ENCODE data around the gene MGAT4D.
"Not testable (repeated sequence)": the region's sequence is repeated elsewhere in the genome, so short reads cannot be mapped to it uniquely, and the experiment has no call there.

Gene MGAT4D

GRCh38 chr4:140427919-140428471 lies 70.1 kb downstream of the MGAT4D start:
- DNase-seq = no peak

- peak; percentile 90 for DNase-seq
These were observed 70.8 kb downstream of the MGAT4D start, which contains the start of gene CLGN for GRCh38 chr4:140427106-140427918. CLGN (minus strand) TSS chr4:140427648; CDS start chr4:140413078, 14,570 bp downstream.

- DNase-seq = peak; percentile 75
These were observed 71.4 kb downstream of the MGAT4D start for GRCh38 chr4:140426610-140427105.

GRCh38 chr4:140423106-140423505 lies 75.0 kb downstream of the MGAT4D start:
- DNase-seq = no peak

DNA sequence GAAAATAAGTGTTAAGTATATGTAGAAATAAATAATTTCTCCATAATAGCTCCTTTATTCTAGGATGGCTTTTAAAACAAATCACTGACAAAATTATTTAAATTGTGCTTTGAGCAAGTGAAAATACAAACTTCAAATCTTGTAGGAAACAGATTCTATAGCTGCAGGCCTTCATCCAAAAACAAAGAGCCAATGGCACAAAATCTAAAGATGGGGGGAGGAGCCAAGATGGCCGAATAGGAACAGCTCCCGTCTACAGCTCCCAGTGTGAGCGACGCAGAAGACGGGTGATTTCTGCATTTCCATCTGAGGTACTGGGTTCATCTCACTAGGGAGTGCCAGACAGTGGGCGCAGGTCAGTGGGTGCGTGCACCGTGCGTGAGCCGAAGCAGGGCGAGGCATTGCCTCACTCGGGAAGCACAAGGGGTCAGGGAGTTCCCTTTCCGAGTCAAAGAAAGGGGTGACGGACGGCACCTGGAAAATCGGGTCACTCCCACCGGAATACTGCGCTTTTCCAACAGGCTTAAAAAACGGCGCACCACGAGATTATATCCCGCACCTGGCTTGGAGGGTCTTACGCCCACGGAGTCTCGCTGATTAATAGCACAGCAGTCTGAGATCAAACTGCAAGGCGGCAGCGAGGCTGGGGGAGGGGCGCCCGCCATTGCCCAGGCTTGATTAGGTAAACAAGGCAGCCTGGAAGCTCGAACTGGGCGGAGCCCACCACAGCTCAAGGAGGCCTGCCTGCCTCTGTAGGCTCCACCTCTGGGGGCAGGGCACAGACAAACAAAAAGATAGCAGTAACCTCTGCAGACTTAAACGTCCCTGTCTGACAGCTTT lies 84.7 kb downstream of the MGAT4D start:
- not testable (repeated sequence) for DNase-seq

DNA sequence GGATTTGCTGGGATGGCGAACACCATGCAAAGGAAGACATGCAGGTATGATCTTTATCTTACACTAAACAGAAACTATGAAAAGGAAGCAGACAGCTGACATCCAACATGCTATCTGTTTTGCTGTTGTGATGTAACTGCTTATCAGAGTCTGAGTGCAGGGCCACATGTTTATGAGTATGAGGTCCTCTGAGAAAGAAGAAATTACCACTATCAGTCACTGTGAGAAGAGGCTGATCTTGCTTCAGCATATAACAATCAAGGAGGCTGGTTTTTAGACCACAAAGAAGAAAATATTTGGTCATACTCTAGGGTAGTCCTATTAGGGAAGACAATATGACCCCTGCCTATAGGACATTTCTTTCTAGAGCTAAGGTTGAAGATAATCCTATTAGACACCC lies 89.1 kb downstream of the MGAT4D start:
- DNase-seq = peak; percentile 31

GRCh38 chr4:140406292-140406691 lies 91.8 kb downstream of the MGAT4D start:
- DNase-seq = no peak

DNA sequence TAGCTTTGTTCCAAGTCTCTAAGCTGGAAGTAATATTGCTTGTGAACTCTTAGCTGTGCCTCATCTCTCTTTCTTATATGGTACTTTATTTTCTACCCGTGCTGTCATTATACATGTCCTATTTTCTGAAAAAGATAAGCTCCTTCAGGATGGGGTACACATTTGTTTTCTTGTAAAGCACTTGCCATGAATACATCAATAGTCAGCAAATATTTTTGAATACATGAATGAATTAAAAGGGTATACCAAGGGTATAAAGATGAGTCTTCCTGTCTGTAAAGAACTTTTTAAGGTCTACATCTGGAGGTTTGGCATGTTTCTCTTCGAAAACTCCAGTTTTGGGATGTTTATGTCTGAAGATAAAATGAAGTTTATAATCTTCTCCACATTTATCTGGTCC lies 98.0 kb downstream of the MGAT4D start:
- DNase-seq = no peak

DNA sequence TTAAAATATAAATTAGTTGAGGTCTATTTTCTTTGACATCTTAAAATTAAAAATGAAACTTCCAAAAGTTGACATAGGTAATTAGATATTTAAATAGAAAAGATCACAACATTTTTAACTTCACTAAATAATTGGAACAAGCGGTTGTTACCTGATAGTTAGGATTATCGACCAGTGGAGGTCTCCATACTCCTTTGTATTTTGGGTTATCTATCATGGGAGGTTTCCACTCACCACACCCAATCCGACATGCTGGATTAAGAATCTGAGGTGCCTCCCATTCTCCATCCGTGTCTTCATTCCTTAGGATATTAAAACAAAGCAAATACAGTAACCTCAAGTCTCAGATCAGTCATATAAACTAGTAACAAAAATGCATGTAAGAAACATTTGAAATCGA lies 102.4 kb downstream of the MGAT4D start:
- DNase-seq = no peak
